H1 (cell line): Measurements from ENCODE around the gene NBEA. TPM values are rescaled to one million over a fixed set of nuclear protein-coding genes. Genes with fewer than 3 reads are reported as not detected.

ENCODE experiments used
- CTCF ChIA-PET: fragments of 300-600 bp; sonication (Branson Sonifier 250); formaldehyde crosslinking; loops from one replicate; lab custom pipeline; 2021; ENCODE audit not compliant: partially characterized antibody; lab: Charles Lee
- POLR2A ChIA-PET: fragments of 300-600 bp; sonication (Branson Sonifier 250); formaldehyde crosslinking; loops from one replicate; lab custom pipeline; 2021; ENCODE audit warnings: inconsistent platforms; ENCODE audit not compliant: partially characterized antibody; lab: Charles Lee
- DNase-seq, 2 experiments: peaks; one replicate each; pipeline versions ENCODE4 v3.0.0 to v3.0.0-alpha.2; 2010 to 2022; ENCODE audit warnings: low spot score in 2 of 2, low read depth in 1 of 2, mixed read lengths in 1 of 2
- FAIRE-seq: peaks from 2 replicates; lab custom pipeline; 2011; peaks lifted over from hg19 to GRCh38; lab: Jason Lieb, UNC
- H2AFZ ChIP-seq: 2 replicates; pipeline ENCODE4 v1.8.1; 2012; ENCODE audit warnings: low read length, inconsistent platforms
- H2AK5ac ChIP-seq: 2 replicates; pipeline ENCODE4 v1.6.1; 2013; ENCODE audit warnings: low read depth, low read length
- H2BK120ac ChIP-seq: replicated peaks from 2 replicates; pipeline ENCODE3; 2013; ENCODE audit warnings: low read depth, low read length, inconsistent platforms
- H2BK12ac ChIP-seq: 2 replicates; pipeline ENCODE4 v1.6.1; 2013; ENCODE audit warnings: low read depth, low read length
- H2BK15ac ChIP-seq: 2 replicates; pipeline ENCODE4 v1.6.1; 2013; ENCODE audit warnings: low read length
- H2BK20ac ChIP-seq: 2 replicates; pipeline ENCODE4 v1.6.1; 2013; ENCODE audit warnings: low read length
- H2BK5ac ChIP-seq: 2 replicates; pipeline ENCODE4 v1.6.1; 2013; ENCODE audit warnings: low read depth, low read length
- H3K14ac ChIP-seq: 2 replicates; pipeline ENCODE4 v1.6.1; 2013; ENCODE audit warnings: inconsistent platforms; ENCODE audit not compliant: insufficient read length
- H3K18ac ChIP-seq: 2 replicates; pipeline ENCODE4 v1.6.1; 2013; ENCODE audit warnings: low read length; ENCODE audit errors: extremely low read depth
- H3K23ac ChIP-seq: 2 replicates; pipeline ENCODE4 v1.6.1; 2013; ENCODE audit warnings: inconsistent platforms; ENCODE audit not compliant: insufficient read length
- H3K23me2 ChIP-seq: 2 replicates; pipeline ENCODE4 v1.6.1; 2013; ENCODE audit warnings: low read depth, low read length
- H3K27ac ChIP-seq: 2 replicates; pipeline ENCODE4 v1.6.1; 2011; ENCODE audit warnings: low read depth, low read length, inconsistent platforms
- H3K27me3 ChIP-seq, 4 experiments: replicated peaks in 1 of 4; 1 replicate in 1 of 4; 2 replicates in 3 of 4; pipeline versions ENCODE4 v1.6.1 to v1.8.1; 2011 to 2013; ENCODE audit warnings: low read length in 3 of 4, mild to moderate bottlenecking in 3 of 4, inconsistent platforms in 2 of 4, mixed read lengths in 2 of 4, moderate library complexity in 1 of 4; ENCODE audit not compliant: control insufficient read depth in 3 of 4, insufficient read depth in 3 of 4; ENCODE audit errors: extremely low read depth in 1 of 4
- H3K36me3 ChIP-seq, 4 experiments: 2 replicates each; pipeline versions ENCODE4 v1.6.1 to v1.8.1; 2011 to 2013; ENCODE audit warnings: mild to moderate bottlenecking in 4 of 4, low read length in 3 of 4, moderate library complexity in 2 of 4, control low read depth in 1 of 4, inconsistent platforms in 1 of 4; ENCODE audit not compliant: insufficient read depth in 4 of 4, control insufficient read depth in 2 of 4
- H3K4ac ChIP-seq: replicated peaks from 2 replicates; pipeline ENCODE3; 2013; ENCODE audit warnings: low read length, low read depth, mixed read lengths, inconsistent platforms; ENCODE audit not compliant: insufficient read length
- H3K4me1 ChIP-seq, 4 experiments: replicated peaks in 1 of 4; 1 replicate in 1 of 4; 2 replicates in 3 of 4; pipeline versions ENCODE4 v1.6.1 to v1.8.1; 2011 to 2013; ENCODE audit warnings: low read length in 3 of 4, inconsistent platforms in 2 of 4, mixed read lengths in 1 of 4; ENCODE audit not compliant: insufficient read depth in 4 of 4, control insufficient read depth in 3 of 4
- H3K4me2 ChIP-seq, 2 experiments: 2 replicates each; pipeline versions ENCODE4 v1.6.1 to v1.8.1; 2011 to 2013; ENCODE audit warnings: low read depth in 2 of 2, low read length in 2 of 2, control low read depth in 1 of 2, inconsistent platforms in 1 of 2, mild to moderate bottlenecking in 1 of 2; ENCODE audit not compliant: insufficient read depth in 1 of 2
- H3K4me3 ChIP-seq, 4 experiments: fragments of 200-600, 300-600 bp in 1 of 4; sonication (generic), shearing (Covaris generic), sonication (Bioruptor Twin) in 1 of 4; 2 replicates each; pipeline versions ENCODE4 v1.5.1 to v1.8.1; 2011 to 2016; ENCODE audit warnings: low read length in 4 of 4, low read depth in 3 of 4, control low read depth in 2 of 4, inconsistent platforms in 2 of 4, mild to moderate bottlenecking in 2 of 4, mixed read lengths in 1 of 4, moderate library complexity in 1 of 4; ENCODE audit not compliant: insufficient read depth in 2 of 4; ENCODE audit errors: extremely low read depth in 1 of 4
- H3K56ac ChIP-seq: replicated peaks from 2 replicates; pipeline ENCODE3; 2013; ENCODE audit warnings: low read depth, mild to moderate bottlenecking, mixed read lengths, low read length, inconsistent platforms; ENCODE audit not compliant: insufficient read length
- H3K79me1 ChIP-seq: 2 replicates; pipeline ENCODE4 v1.6.1; 2013; ENCODE audit warnings: low read depth, low read length, control low read depth
- H3K79me2 ChIP-seq, 2 experiments: 2 replicates each; pipeline versions ENCODE4 v1.6.1 to v1.8.1; 2012 to 2013; ENCODE audit warnings: low read length in 2 of 2, mild to moderate bottlenecking in 2 of 2, inconsistent platforms in 1 of 2; ENCODE audit not compliant: insufficient read depth in 2 of 2, control insufficient read depth in 1 of 2
- H3K9ac ChIP-seq, 4 experiments: replicated peaks in 1 of 4; 1 replicate in 1 of 4; 2 replicates in 3 of 4; pipeline versions ENCODE4 v1.6.1 to v1.8.1; 2011 to 2013; ENCODE audit warnings: low read depth in 3 of 4, low read length in 3 of 4, control low read depth in 2 of 4, mild to moderate bottlenecking in 2 of 4, moderate library complexity in 2 of 4, inconsistent platforms in 1 of 4; ENCODE audit errors: extremely low read depth in 1 of 4
- H3K9me3 ChIP-seq, 2 experiments: 2 replicates each; pipeline versions ENCODE4 v1.6.1 to v1.8.1; 2012 to 2013; ENCODE audit warnings: mild to moderate bottlenecking in 2 of 2, moderate library complexity in 2 of 2, control low read depth in 1 of 2, inconsistent platforms in 1 of 2, low read depth in 1 of 2, low read length in 1 of 2, mixed read lengths in 1 of 2; ENCODE audit not compliant: insufficient read depth in 2 of 2
- H4K20me1 ChIP-seq, 2 experiments: replicated peaks in 1 of 2; 2 replicates each; pipeline versions ENCODE3 to v1.8.1; 2011 to 2013; ENCODE audit warnings: inconsistent platforms in 2 of 2, low read length in 2 of 2, mild to moderate bottlenecking in 1 of 2; ENCODE audit not compliant: insufficient read depth in 2 of 2, control insufficient read depth in 1 of 2
- H4K5ac ChIP-seq: 2 replicates; pipeline ENCODE4 v1.6.1; 2013; ENCODE audit warnings: low read length, low read depth, mixed read lengths, inconsistent platforms; ENCODE audit not compliant: insufficient read length
- H4K8ac ChIP-seq: 2 replicates; pipeline ENCODE4 v1.8.0; 2013; ENCODE audit warnings: mild to moderate bottlenecking, moderate library complexity, low read length, inconsistent platforms; ENCODE audit not compliant: insufficient read depth; ENCODE audit errors: extremely low read depth
- H4K91ac ChIP-seq: replicated peaks from 2 replicates; pipeline ENCODE3; 2013; ENCODE audit warnings: low read length, mixed read lengths, inconsistent platforms; ENCODE audit not compliant: insufficient read length
- CHD1 ChIP-seq: IDR thresholded peaks from 2 replicates; pipeline ENCODE4 v1.6.1; 2012; ENCODE audit warnings: low read depth, low read length, improper control_type of control experiment
- EZH2 ChIP-seq: fragments of 200-600 bp; sonication (generic); IDR thresholded peaks from 2 replicates; pipeline ENCODE4 v1.7.1; 2012; ENCODE audit warnings: low read depth, mild to moderate bottlenecking, moderate library complexity, low read length, inconsistent platforms; ENCODE audit not compliant: severe bottlenecking
- GTF2F1 ChIP-seq: IDR thresholded peaks from 2 replicates; pipeline ENCODE4 v1.6.1; 2012; ENCODE audit warnings: low read depth, low read length, improper control_type of control experiment, borderline replicate concordance
- HDAC6 ChIP-seq: IDR thresholded peaks from one replicate; pipeline ENCODE4 v1.7.1; 2012; ENCODE audit warnings: low read depth, mild to moderate bottlenecking, inconsistent platforms, low read length, moderate library complexity
- JUN ChIP-seq: IDR thresholded peaks from 2 replicates; pipeline ENCODE4 v1.6.1; 2011; ENCODE audit warnings: low read depth, mild to moderate bottlenecking, improper control_type of control experiment, low read length
- KDM5A ChIP-seq: fragments of 200-600 bp; IDR thresholded peaks from 2 replicates; pipeline ENCODE4 v1.7.1; 2012; ENCODE audit warnings: mild to moderate bottlenecking, low read length, inconsistent platforms, mixed read lengths
- NANOG ChIP-seq: IDR thresholded peaks from 2 replicates; pipeline ENCODE4 v1.6.1; 2011; ENCODE audit warnings: low read length, low read depth, mild to moderate bottlenecking, inconsistent platforms; ENCODE audit not compliant: insufficient read depth, poor library complexity, severe bottlenecking
- RFX5 ChIP-seq: IDR thresholded peaks from 2 replicates; pipeline ENCODE4 v1.6.1; 2011; ENCODE audit warnings: low read depth, low read length, improper control_type of control experiment, borderline replicate concordance
- SAP30 ChIP-seq: fragments of 300-600 bp; sonication (generic); IDR thresholded peaks from 2 replicates; pipeline ENCODE4 v1.7.1; 2012; ENCODE audit warnings: low read length, moderate library complexity, mild to moderate bottlenecking, inconsistent platforms; ENCODE audit not compliant: insufficient read depth, insufficient replicate concordance
- SIX5 ChIP-seq: IDR thresholded peaks from 2 replicates; pipeline ENCODE4 v1.6.1; 2011; ENCODE audit warnings: mild to moderate bottlenecking, low read depth, low read length
- SP2 ChIP-seq: IDR thresholded peaks from 2 replicates; pipeline ENCODE4 v1.6.1; 2012; ENCODE audit warnings: mild to moderate bottlenecking, low read length, inconsistent platforms
- TAF1 ChIP-seq: IDR thresholded peaks from 2 replicates; pipeline ENCODE4 v1.6.1; 2011; ENCODE audit warnings: mild to moderate bottlenecking, low read depth, low read length
- USF2 ChIP-seq: IDR thresholded peaks from 2 replicates; pipeline ENCODE4 v1.6.1; 2011; ENCODE audit warnings: low read length, improper control_type of control experiment
- YY1 ChIP-seq: IDR thresholded peaks from 2 replicates; pipeline ENCODE4 v1.6.1; 2011; ENCODE audit warnings: low read depth, mild to moderate bottlenecking, low read length
- WGBS, 2 experiments: shearing (Covaris generic) in 1 of 2; methylation state at CpG; one replicate each; pipeline versions ENCODE4 v1.1.6 to v1.1.7; 2013 to 2015; ENCODE audit warnings: low lambda C conversion rate in 2 of 2, mixed read lengths in 2 of 2, inconsistent platforms in 1 of 2, low coverage in 1 of 2, missing lambda C conversion rate in 1 of 2; ENCODE audit not compliant: insufficient replicate concordance in 2 of 2, insufficient coverage in 1 of 2, insufficient read length in 1 of 2; ENCODE audit errors: extremely low coverage in 1 of 2, missing lambda C conversion rate in 1 of 2; 5-methylcytosine and 5-hydroxymethylcytosine counted together
- polyA plus RNA-seq, 7 experiments: library from polyadenylated mRNA; depleted of rRNA in 3 of 7; stranded (reverse) in 5 of 7; unstranded in 2 of 7; fragments of >200 nt in 5 of 7; fragments of 200-250 nt in 2 of 7; gene quantifications; 1 replicate in 5 of 7; 2 replicates in 1 of 7; 4 replicates in 1 of 7; pipeline versions ENCODE4 v1.2.1 to v1.2.3, GENCODE V29; 2011 to 2013; ENCODE audit warnings: missing spikeins in 2 of 7, mixed read lengths in 2 of 7
- total RNA-seq: library from RNA; stranded (reverse); fragmentation: NEBNext Ultra II Directional; extraction: Animal tissue kit (Norgen Biotek cat#: 25700); gene quantifications from 2 replicates; pipeline ENCODE4 v1.2.1, GENCODE V29; 2021

Gene NBEA
- total and polyA plus RNA-seq, 2 of the 8 experiments (the other 6 are each of a cell fraction or from before 2014, with no cell fraction given) = 14.2 to 21.5 TPM

GRCh38 chr13:35675651-35676050 is 733.6 kb downstream of the NBEA start:
- Histone ChIP-seq H3K23me2 (no peaks in the 10 kb centered on the region), H3K14ac (no peak overlapping the region), H3K9me3 (no peaks in the 10 kb centered on the region), H2BK15ac (no peak overlapping the region), H3K27me3 (no peaks in the 10 kb centered on the region), H4K20me1 (no peaks in the 10 kb centered on the region), H4K5ac (no peak overlapping the region), H2BK12ac (no peak overlapping the region), H2BK20ac (no peak overlapping the region), H3K18ac (no peak overlapping the region), H2BK5ac (no peak overlapping the region), H4K8ac (no peak overlapping the region), H3K27ac (no peak overlapping the region), H3K36me3 (no peaks in the 10 kb centered on the region), H3K9ac (no peak overlapping the region), H3K4me3 (no peak overlapping the region), H3K79me2 (no peaks in the 10 kb centered on the region), H3K4me1 (no peaks in the 10 kb centered on the region; a peak in 1 of 7 replicates), H3K23ac (no peak overlapping the region), H3K4me2 (no peak overlapping the region), H3K56ac (no peak overlapping the region), H2AK5ac (no peak overlapping the region), H3K79me1 (no peaks in the 10 kb centered on the region), H2BK120ac (no peak overlapping the region), H2AFZ (no peak overlapping the region), H3K4ac (no peak overlapping the region), H4K91ac (no peak overlapping the region)
- CTCF ChIA-PET = interaction anchor here (1.0 to 1.6 kb wide), 3 partner anchors 14 to 22 kb away, joined by 3 to 4 read pairs (median 3); no protein-coding TSS in a partner anchor
- FAIRE-seq (no peak), DNase-seq (no peak)
- WGBS, 2 experiments = 89% methylated on average over 4 of the region's 4 CpGs; no CpG with 5 or more reads in 1 of the 2 experiments
- POLR2A ChIA-PET = no interaction called here
- no peak for TF ChIP-seq CHD1
- no peak for TF ChIP-seq GTF2F1
- no peak for TF ChIP-seq TAF1
- TF ChIP-seq YY1 = no peak
- no peak for TF ChIP-seq EZH2
- no peak for TF ChIP-seq USF2
- no peak for TF ChIP-seq SIX5
- no peak for TF ChIP-seq SP2
- TF ChIP-seq JUN = no peak
- TF ChIP-seq KDM5A = no peak
- TF ChIP-seq NANOG = no peak
- TF ChIP-seq HDAC6 = no peak
- TF ChIP-seq RFX5 = no peak
- TF ChIP-seq SAP30 = no peak
